Transverse colon (tissue), 4 donors: Measurements from ENCODE around the gene PPP6R2.

ENCODE experiments used
- CTCF ChIP-seq, 5 experiments: fragments of 200-600 bp in 3 of 5; fragments of 450-650 bp in 2 of 5; sonication (generic) in 3 of 5; IDR thresholded peaks; 1 replicate in 2 of 5; 2 replicates in 3 of 5; pipeline ENCODE4 v1.5.1; 2016 to 2017; ENCODE audit warnings: antibody characterized with exemption in 5 of 5, inconsistent platforms in 3 of 5, mild to moderate bottlenecking in 2 of 5, moderate library complexity in 1 of 5
- EP300 ChIP-seq: sonication (generic); formaldehyde crosslinking; IDR thresholded peaks from one replicate; pipeline ENCODE4 v1.6.1; 2017; ENCODE audit warnings: antibody characterized with exemption, low read depth
- POLR2A ChIP-seq: fragments of 450-650 bp; IDR thresholded peaks from one replicate; pipeline ENCODE4 v1.6.1; 2016; ENCODE audit warnings: antibody characterized with exemption, mild to moderate bottlenecking, moderate library complexity
- POLR2AphosphoS5 ChIP-seq, 3 donors: sonication (generic); formaldehyde crosslinking; IDR thresholded peaks; one replicate each; pipeline ENCODE4 v1.6.1; 2016; ENCODE audit warnings: antibody characterized with exemption in 3 of 3

DNA sequence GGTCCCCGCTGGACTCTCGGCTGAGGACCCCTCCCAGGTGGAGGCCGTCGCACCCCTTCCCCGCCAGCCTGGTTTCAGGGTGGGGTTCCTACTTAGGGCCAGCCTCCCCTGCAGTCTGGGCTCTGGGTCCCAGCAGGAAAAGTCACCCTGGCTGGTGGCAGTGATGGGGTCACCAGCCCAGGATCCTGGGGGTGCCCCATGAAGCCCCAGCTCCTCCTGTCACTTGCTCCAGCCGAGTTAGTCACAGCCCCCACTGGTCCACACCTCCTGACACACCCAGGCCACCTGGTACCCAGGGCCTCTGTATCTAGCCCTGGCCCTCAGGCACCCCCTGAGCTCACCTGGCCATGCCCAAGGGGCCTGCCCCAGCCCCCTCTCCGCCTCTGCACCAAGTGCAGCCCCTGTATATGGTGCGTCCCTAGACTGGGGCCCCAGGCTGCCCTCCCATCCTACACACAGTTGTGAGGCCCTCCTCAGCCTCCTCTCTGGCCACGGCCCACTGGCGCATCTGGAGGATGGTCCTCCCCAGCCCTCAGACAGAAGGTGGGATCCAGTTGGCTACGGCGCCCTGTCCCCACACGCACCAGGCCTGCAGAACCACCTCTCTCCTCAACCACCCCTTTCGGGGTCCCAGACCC, 42.4 kb upstream of the PPP6R2 start:
- no peak for TF ChIP-seq CTCF (IDR thresholded peaks at IDR 0.05)
- no peak for TF ChIP-seq EP300
- TF ChIP-seq POLR2A = no peak
- no peak for TF ChIP-seq POLR2AphosphoS5 (IDR thresholded peaks at IDR 0.05)
